DLD1 (cell line): ENCODE measurements around the gene CALB2.

ENCODE experiments used
- in situ Hi-C: cut with HindIII; loops from 2 replicates; pipeline ENCODE4 v1.10.0; 2017; ENCODE audit warnings: low sequenced_read_pairs

The CALB2 gene

GRCh38 chr16:71424626-71425025 lies 66.1 kb downstream of the CALB2 start:
- in situ Hi-C loops: no loop called here

GRCh38 chr16:71425746-71426068 lies 67.2 kb downstream of the CALB2 start:
- in situ Hi-C loops: no loop called here

- in situ Hi-C loops: no loop called here
Observed at GRCh38 chr16:71426069-71426879, 67.8 kb downstream of the CALB2 start.

- in situ Hi-C loops: no loop called here
Observed at GRCh38 chr16:71426880-71427615, 68.5 kb downstream of the CALB2 start.

GRCh38 chr16:71428385-71428784 lies 69.9 kb downstream of the CALB2 start:
- in situ Hi-C loops: no loop called here

- in situ Hi-C loops: no loop called here
Observed at GRCh38 chr16:71428883-71429282, 70.4 kb downstream of the CALB2 start.

- in situ Hi-C loops: no loop called here
Observed at GRCh38 chr16:71429581-71429980, 71.1 kb downstream of the CALB2 start.

GRCh38 chr16:71430744-71431143 lies 72.2 kb downstream of the CALB2 start:
- in situ Hi-C loops: no loop called here

GRCh38 chr16:71431176-71431575 lies 72.7 kb downstream of the CALB2 start:
- in situ Hi-C loops: no loop called here

- in situ Hi-C loops: no loop called here
Observed at GRCh38 chr16:71431991-71432390, 73.5 kb downstream of the CALB2 start.

GRCh38 chr16:71432906-71433305 lies 74.4 kb downstream of the CALB2 start:
- in situ Hi-C loops: no loop called here

GRCh38 chr16:71436473-71436872 lies 78.0 kb downstream of the CALB2 start:
- in situ Hi-C loops: no loop called here

- in situ Hi-C loops: no loop called here
Observed at GRCh38 chr16:71439523-71439922, 81.0 kb downstream of the CALB2 start.
